Measurements from ENCODE around the gene URB2.
"Not testable (repeated sequence)": the region's sequence is repeated elsewhere in the genome, so short reads cannot be mapped to it uniquely, and the experiment has no call there.

URB2 gene

GRCh38 chr1:229613938-229614337 lies 12.1 kb upstream of the URB2 start:
- DNase-seq (ENCODE audit: low spot score) = no peak

GRCh38 chr1:229614701-229615100 lies 11.3 kb upstream of the URB2 start:
- DNase-seq (ENCODE audit: low spot score) = no peak

GRCh38 chr1:229617351-229618100 lies 8.5 kb upstream of the URB2 start:
- DNase-seq (ENCODE audit: low spot score) = no peak

- DNase-seq (ENCODE audit: low spot score) = no peak
Measured at GRCh38 chr1:229619002-229619401, 7.0 kb upstream of the URB2 start.

- DNase-seq (ENCODE audit: low spot score) = no peak
Measured at GRCh38 chr1:229619614-229620013, 6.4 kb upstream of the URB2 start.

GRCh38 chr1:229620876-229621275 lies 5.2 kb upstream of the URB2 start:
- no peak for DNase-seq (ENCODE audit: low spot score)

- no peak for DNase-seq (ENCODE audit: low spot score)
Measured at GRCh38 chr1:229621663-229622062, 4.4 kb upstream of the URB2 start.

GRCh38 chr1:229622641-229623120 lies 3.4 kb upstream of the URB2 start:
- not testable (repeated sequence) for DNase-seq (ENCODE audit: low spot score)

GRCh38 chr1:229623225-229623624 lies 2.8 kb upstream of the URB2 start:
- no peak for DNase-seq (ENCODE audit: low spot score)

- no peak for DNase-seq (ENCODE audit: low spot score)
Measured at GRCh38 chr1:229623838-229624237, 2.2 kb upstream of the URB2 start.

GRCh38 chr1:229624521-229625070 lies 1.5 kb upstream of the URB2 start:
- DNase-seq (ENCODE audit: low spot score) = no peak

- DNase-seq (ENCODE audit: low spot score) = peak; percentile 32
Measured at GRCh38 chr1:229625071-229625914, 754 bp upstream of the URB2 start.

- no peak for DNase-seq (ENCODE audit: low spot score)
Measured at GRCh38 chr1:229627003-229627402, 956 bp downstream of the URB2 start.

- no peak for DNase-seq (ENCODE audit: low spot score)
Measured at GRCh38 chr1:229629261-229629660, 3.2 kb downstream of the URB2 start.

GRCh38 chr1:229631148-229631547 lies 5.1 kb downstream of the URB2 start:
- no peak for DNase-seq (ENCODE audit: low spot score)

GRCh38 chr1:229631966-229632365 lies 5.9 kb downstream of the URB2 start:
- DNase-seq (ENCODE audit: low spot score) = no peak

GRCh38 chr1:229636042-229636441 lies 10.0 kb downstream of the URB2 start:
- DNase-seq (ENCODE audit: low spot score) = no peak

GRCh38 chr1:229637746-229638145 lies 11.7 kb downstream of the URB2 start:
- DNase-seq (ENCODE audit: low spot score) = no peak

GRCh38 chr1:229640455-229640854 lies 14.4 kb downstream of the URB2 start:
- DNase-seq (ENCODE audit: low spot score) = no peak

- no peak for DNase-seq (ENCODE audit: low spot score)
Measured at GRCh38 chr1:229641306-229641705, 15.3 kb downstream of the URB2 start.

GRCh38 chr1:229642376-229642775 lies 16.3 kb downstream of the URB2 start:
- no peak for DNase-seq (ENCODE audit: low spot score)

GRCh38 chr1:229642970-229643369 lies 16.9 kb downstream of the URB2 start:
- DNase-seq (ENCODE audit: low spot score) = no peak

Measured in SK-N-DZ (cell line).